ENCODE measurements around the gene EIF5.

Gene EIF5

DNA sequence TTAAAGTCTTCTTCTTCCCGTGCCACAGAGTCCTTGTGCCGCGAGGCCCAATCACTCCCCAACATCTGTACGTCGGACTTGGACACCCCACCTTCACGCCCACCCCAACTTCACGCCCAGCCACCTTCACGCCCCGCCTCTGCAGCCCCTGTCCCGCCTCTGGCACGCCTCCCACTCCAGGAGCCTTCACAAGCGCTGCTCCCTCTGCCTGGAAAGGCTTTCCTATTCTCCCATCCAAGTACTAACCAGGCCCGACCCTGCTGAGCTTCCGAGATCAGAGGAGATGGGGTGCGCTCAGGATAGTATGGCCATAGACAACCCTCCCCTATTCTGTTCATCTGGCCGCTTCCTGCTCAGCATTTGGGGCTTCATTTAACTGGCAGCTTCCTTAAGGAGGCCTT, 17.3 kb upstream of the EIF5 start:
- TF ChIP-seq, protein P1, sequence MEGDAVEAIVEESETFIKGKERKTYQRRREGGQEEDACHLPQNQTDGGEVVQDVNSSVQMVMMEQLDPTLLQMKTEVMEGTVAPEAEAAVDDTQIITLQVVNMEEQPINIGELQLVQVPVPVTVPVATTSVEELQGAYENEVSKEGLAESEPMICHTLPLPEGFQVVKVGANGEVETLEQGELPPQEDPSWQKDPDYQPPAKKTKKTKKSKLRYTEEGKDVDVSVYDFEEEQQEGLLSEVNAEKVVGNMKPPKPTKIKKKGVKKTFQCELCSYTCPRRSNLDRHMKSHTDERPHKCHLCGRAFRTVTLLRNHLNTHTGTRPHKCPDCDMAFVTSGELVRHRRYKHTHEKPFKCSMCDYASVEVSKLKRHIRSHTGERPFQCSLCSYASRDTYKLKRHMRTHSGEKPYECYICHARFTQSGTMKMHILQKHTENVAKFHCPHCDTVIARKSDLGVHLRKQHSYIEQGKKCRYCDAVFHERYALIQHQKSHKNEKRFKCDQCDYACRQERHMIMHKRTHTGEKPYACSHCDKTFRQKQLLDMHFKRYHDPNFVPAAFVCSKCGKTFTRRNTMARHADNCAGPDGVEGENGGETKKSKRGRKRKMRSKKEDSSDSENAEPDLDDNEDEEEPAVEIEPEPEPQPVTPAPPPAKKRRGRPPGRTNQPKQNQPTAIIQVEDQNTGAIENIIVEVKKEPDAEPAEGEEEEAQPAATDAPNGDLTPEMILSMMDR (conservative IDR thresholded peaks at IDR 0.05), result no peak
- no peak overlapping the region for H3K27ac ChIP-seq

GRCh38 chr14:103317251-103317650, 16.8 kb upstream of the EIF5 start:
- TF ChIP-seq ZFX (IDR thresholded peaks at IDR 0.05), result no peak
- TF ChIP-seq, protein P1 (conservative IDR thresholded peaks at IDR 0.05), result no peak
- H3K27ac ChIP-seq, result no peak overlapping the region

DNA sequence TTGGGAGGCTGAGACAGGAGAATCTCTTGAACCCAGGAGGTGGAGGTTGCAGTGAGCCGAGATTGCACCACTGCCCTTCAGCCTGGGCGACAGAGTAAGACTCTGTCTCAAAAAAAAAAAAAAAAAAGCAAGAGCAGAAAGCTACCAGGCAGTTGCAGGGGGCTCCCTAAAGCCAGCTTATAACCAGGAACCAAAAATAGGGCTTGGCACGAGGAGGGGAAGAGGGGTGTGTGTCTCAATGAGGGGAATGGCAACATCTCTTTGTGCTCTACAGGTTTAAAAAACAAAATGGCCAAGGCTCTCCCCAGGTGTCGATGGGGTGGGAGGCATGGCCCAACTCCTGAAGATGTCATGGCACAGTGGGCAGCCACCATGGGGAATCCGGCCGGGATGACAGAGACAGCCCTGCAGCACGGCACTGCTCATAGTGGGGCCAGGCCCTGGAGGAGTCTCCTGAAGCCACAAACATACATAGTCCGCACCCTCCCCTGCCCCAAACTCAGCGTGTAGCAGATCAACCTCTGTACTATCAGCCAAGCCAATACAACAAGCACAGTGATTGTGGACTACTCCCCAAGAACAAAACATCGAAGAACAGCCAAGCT, 16.0 kb upstream of the EIF5 start:
- TF ChIP-seq, protein P1 (conservative IDR thresholded peaks at IDR 0.05), result no peak
- TF ChIP-seq ZFX (IDR thresholded peaks at IDR 0.05), result no peak
- no peak overlapping the region for H3K27ac ChIP-seq

GRCh38 chr14:103318750-103319419, 15.2 kb upstream of the EIF5 start:
- H3K27ac ChIP-seq, result no peak overlapping the region
- no peak for TF ChIP-seq ZFX (IDR thresholded peaks at IDR 0.05)
- TF ChIP-seq, protein P1 (conservative IDR thresholded peaks at IDR 0.05), result no peak

DNA sequence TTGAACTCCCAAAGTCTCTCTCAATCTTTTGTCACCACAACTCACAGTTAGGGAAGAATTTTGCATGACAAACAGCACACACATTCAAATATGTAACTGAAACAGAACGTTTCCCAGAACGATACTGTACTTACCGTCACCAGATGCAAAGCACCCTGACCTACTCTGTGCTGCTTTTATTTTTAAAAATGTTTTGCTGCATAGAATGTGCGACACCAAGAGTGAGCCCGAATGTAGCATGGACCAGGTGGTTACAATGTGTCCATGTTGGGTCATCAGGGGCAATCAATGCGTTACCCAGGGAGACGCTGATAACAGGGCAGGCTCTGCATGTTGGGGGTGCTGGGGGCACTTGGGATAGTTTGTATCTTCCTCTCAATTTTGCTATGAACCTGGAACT, 14.6 kb upstream of the EIF5 start:
- no peak overlapping the region for H3K27ac ChIP-seq
- TF ChIP-seq ZFX (IDR thresholded peaks at IDR 0.05), result no peak
- TF ChIP-seq, protein P1 (conservative IDR thresholded peaks at IDR 0.05), result no peak

DNA sequence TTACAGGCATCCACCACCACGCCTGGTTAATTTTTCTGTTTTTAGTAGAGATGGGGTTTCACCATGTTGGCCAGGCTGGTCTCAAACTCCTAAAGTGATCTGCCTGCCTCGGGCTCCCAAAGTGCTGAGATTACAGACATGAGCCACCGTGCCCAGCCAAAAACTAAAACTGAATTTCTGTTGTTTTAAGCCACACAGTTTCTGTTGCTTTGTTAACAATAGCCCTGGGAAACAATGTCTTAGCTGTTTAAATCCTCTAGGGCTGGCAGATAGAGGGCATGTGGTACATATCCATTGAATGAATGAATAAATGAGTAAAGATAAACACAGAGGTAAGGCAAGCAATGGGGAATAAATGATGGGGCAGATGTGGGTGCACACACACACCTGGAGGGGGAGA, 8.0 kb upstream of the EIF5 start:
- no peak overlapping the region for H3K27ac ChIP-seq
- no peak for TF ChIP-seq ZFX (IDR thresholded peaks at IDR 0.05)
- TF ChIP-seq, protein P1 (conservative IDR thresholded peaks at IDR 0.05), result no peak

DNA sequence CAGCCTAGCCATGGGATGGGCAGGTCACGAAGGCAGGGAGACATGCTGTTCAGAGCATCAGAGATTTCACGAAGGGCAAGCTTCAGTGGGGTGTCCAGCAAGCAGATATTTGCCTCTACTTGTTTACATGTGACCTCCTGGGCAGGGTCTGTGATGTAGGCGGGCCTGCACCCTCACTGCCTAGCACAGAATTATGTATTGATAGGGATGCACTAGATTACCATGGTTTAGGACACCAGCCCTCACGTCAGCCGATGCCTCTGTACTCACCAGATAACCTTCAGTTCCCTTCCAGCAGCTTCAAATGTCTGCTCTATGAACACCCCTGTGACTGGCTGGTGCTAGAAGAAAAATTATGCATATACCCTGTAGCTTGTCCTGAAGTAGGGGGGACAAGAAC, 5.1 kb upstream of the EIF5 start:
- no peak for TF ChIP-seq ZFX (IDR thresholded peaks at IDR 0.05)
- TF ChIP-seq, protein P1 (conservative IDR thresholded peaks at IDR 0.05), result no peak
- no peak overlapping the region for H3K27ac ChIP-seq

All from C4-2B (cell line).